HL-60/S4 (cell line): Measurements from ENCODE around the gene GANAB.
"Not testable (repeated sequence)": the region's sequence is repeated elsewhere in the genome, so short reads cannot be mapped to it uniquely, and the experiment has no call there.

Experiments
- in situ Hi-C: fragments of 300-500 bp; cut with MboI; formaldehyde crosslinking; loops from 2 replicates; pipeline ENCODE4 v1.14.3; 2022; ENCODE audit warnings: low sequenced_read_pairs

GANAB gene

GRCh38 chr11:62669420-62670161 lies 23.2 kb upstream of the GANAB start:
- in situ Hi-C loops, result no loop called here

- in situ Hi-C loops, result no loop called here
Measured at GRCh38 chr11:62667460-62667859, 21.0 kb upstream of the GANAB start.

GRCh38 chr11:62666259-62666926 lies 20.0 kb upstream of the GANAB start:
- in situ Hi-C loops, result no loop called here

- in situ Hi-C loops, result no loop called here
Measured at GRCh38 chr11:62665599-62666258, 19.3 kb upstream of the GANAB start.

- in situ Hi-C loops, result no loop called here
Measured at GRCh38 chr11:62665075-62665598, 18.7 kb upstream of the GANAB start, which contains the start of the genes C11orf98 and CSKMT. Gene C11orf98 (minus strand): TSS chr11:62665210. CDS start chr11:62665169, 41 bp downstream. Gene CSKMT (plus strand): TSS chr11:62665312. CDS start chr11:62665880, 568 bp downstream.

GRCh38 chr11:62664405-62665074 lies 18.1 kb upstream of the GANAB start:
- in situ Hi-C loops, result no loop called here

GRCh38 chr11:62656796-62657429 lies 10.5 kb upstream of the GANAB start:
- in situ Hi-C loops, result no loop called here

- in situ Hi-C loops, result no loop called here
Measured at GRCh38 chr11:62654297-62654696, 7.9 kb upstream of the GANAB start.

GRCh38 chr11:62652161-62653006 lies 6.0 kb upstream of the GANAB start:
- in situ Hi-C loops, result no loop called here

- in situ Hi-C loops, result not testable (repeated sequence)
Measured at GRCh38 chr11:62650283-62650682, 3.9 kb upstream of the GANAB start.

GRCh38 chr11:62649486-62649885 lies 3.1 kb upstream of the GANAB start:
- in situ Hi-C loops, result no loop called here

GRCh38 chr11:62648967-62649364 lies 2.6 kb upstream of the GANAB start:
- in situ Hi-C loops, result no loop called here

- in situ Hi-C loops, result no loop called here
Measured at GRCh38 chr11:62648185-62648966, 2.0 kb upstream of the GANAB start.

- in situ Hi-C loops, result no loop called here
Measured at GRCh38 chr11:62647609-62648005, 1.2 kb upstream of the GANAB start.

- in situ Hi-C loops, result no loop called here
Measured at GRCh38 chr11:62646825-62647608, 604 bp upstream of the GANAB start.

- in situ Hi-C loops, result no loop called here
Measured at GRCh38 chr11:62645671-62645945, 805 bp downstream of the GANAB start.

GRCh38 chr11:62644220-62644619 lies 2.2 kb downstream of the GANAB start:
- in situ Hi-C loops, result no loop called here

- in situ Hi-C loops, result no loop called here
Measured at GRCh38 chr11:62632492-62632891, 13.9 kb downstream of the GANAB start.
